Loucy (cell line): ENCODE results near the gene ANTXRL.

Source experiments
- CTCF ChIP-seq: fragments of 200-600 bp; sonication (generic); conservative IDR thresholded peaks from 2 replicates; pipeline ENCODE4 v1.5.1; 2014; ENCODE audit warnings: mild to moderate bottlenecking, antibody characterized with exemption, low read length
- EZH2phosphoT487 ChIP-seq: fragments of 200-600 bp; IDR thresholded peaks from 2 replicates; pipeline ENCODE4 v1.6.1; 2018; ENCODE audit warnings: antibody characterized with exemption, mild to moderate bottlenecking, moderate library complexity, borderline replicate concordance

- TF ChIP-seq CTCF = no peak
- TF ChIP-seq EZH2phosphoT487 = no peak
These were observed 41.4 kb upstream of the ANTXRL start for GRCh38 chr10:46245381-46245900.
